ENCODE measurements around the gene POC1A. TPM values are rescaled to one million over a fixed set of nuclear protein-coding genes. Genes with fewer than 3 reads are reported as not detected.

The POC1A gene
- total and polyA plus RNA-seq, 2 of the 4 experiments (the other 2 are of a cell fraction), result 10.6 to 11.5 TPM

DNA sequence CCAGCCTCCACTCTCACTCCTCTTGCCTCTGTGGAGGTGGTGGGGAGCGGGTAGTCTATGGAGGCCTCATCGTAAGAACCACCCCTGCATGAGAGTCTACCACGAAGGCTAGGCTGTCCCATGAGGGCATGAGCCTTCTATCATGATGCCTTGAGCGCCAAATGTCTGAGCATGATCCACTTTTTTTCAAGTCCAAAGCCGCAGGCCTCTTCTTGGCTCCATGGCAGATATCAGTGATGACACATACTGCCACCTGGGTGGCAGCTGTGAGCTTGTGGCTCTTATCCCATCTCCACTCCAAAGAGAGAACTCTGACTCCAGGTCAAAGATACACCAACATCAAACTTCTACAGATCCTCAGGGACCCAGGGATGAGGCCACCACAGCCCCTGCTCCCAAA, 13.5 kb downstream of the POC1A start:
- no peak overlapping the region for H3K27ac ChIP-seq (ENCODE audit: insufficient read depth, low read length)
- H3K9ac ChIP-seq (ENCODE audit: low read depth, low read length), result no peak overlapping the region
- peaks cover 9 to 32% of the 10 kb centered on the region in 2 experiments for H3K79me1 ChIP-seq (ENCODE audit: low read depth in 1 of 2, low read length in 2 of 2)
- no peaks in the 10 kb centered on the region for H3K9me3 ChIP-seq (ENCODE audit: control insufficient read depth, insufficient read depth, low read length)
- H4K20me1 ChIP-seq (ENCODE audit: insufficient read depth, low read length), result no peaks in the 10 kb centered on the region
- no peak overlapping the region for H3K4ac ChIP-seq (ENCODE audit: low read depth, low read length)
- H3K14ac ChIP-seq (replicated peaks; ENCODE audit: low read depth, low read length), result no peak overlapping the region
- no peak overlapping the region for H3K4me2 ChIP-seq (ENCODE audit: low read depth, low read length)
- no peaks in the 10 kb centered on the region for H3K9me1 ChIP-seq (ENCODE audit: insufficient read depth, low read length)
- no peak overlapping the region for H2BK120ac ChIP-seq (ENCODE audit: low read depth, low read length)
- in situ Hi-C loops (cut with MboI; ENCODE audit: low sequenced_read_pairs) (no loop called here), intact Hi-C loops (cut with micrococcal nuclease) (loop anchor here (5.0 kb wide), 2 partner anchors 83 to 198 kb away; partner anchors contain the start of genes DUSP7, PARP3 and RRP9), dilution Hi-C loops (cut with HindIII; ENCODE audit: low sequenced_read_pairs, unreplicated experiment) (no loop called here)
- H2AK9ac ChIP-seq (replicated peaks; ENCODE audit: low read depth, low read length, poor library complexity), result no peak overlapping the region
- H2BK15ac ChIP-seq (ENCODE audit: low read depth, low read length), result no peak overlapping the region
- no peak overlapping the region for H4K8ac ChIP-seq (ENCODE audit: low read depth in 2 of 2, low read length in 2 of 2)
- whole genome bisulfite sequencing, 2 experiments (ENCODE audit: extremely low coverage in 2 of 2, insufficient read length in 1 of 2), result 92% methylated on average over 2 of the region's 5 CpGs; no CpG with 5 or more reads in 1 of the 2 experiments
- peaks cover 2% of the 10 kb centered on the region; the same call in 1 of the 2 replicates for H3K4me1 ChIP-seq (ENCODE audit: control insufficient read depth, insufficient read depth, low read length)
- no peak overlapping the region for H3K4me3 ChIP-seq (ENCODE audit: insufficient read depth, low read depth, low read length)
- H2AK5ac ChIP-seq (ENCODE audit: low read depth, low read length), result no peak overlapping the region
- TF ChIP-seq RFX5 (IDR thresholded peaks at IDR 0.05; ENCODE audit: low read depth, low read length) (no peak), MXI1 (IDR thresholded peaks at IDR 0.05; ENCODE audit: borderline replicate concordance, low read depth, low read length) (no peak), CEBPB (IDR thresholded peaks at IDR 0.05; ENCODE audit: low read depth, low read length) (no peak), CHD1 (IDR thresholded peaks at IDR 0.05; ENCODE audit: low read depth, low read length) (no peak), CTCF (conservative IDR thresholded peaks at IDR 0.05; ENCODE audit: low read depth, low read length) (no peak), MAFK (IDR thresholded peaks at IDR 0.05; ENCODE audit: low read depth, low read length) (no peak), RAD21 (IDR thresholded peaks at IDR 0.05; ENCODE audit: low read length) (no peak), FOS (IDR thresholded peaks at IDR 0.05; ENCODE audit: low read depth, low read length) (no peak), RCOR1 (IDR thresholded peaks at IDR 0.05; ENCODE audit: insufficient replicate concordance, low read length) (no peak), NFE2L2 (IDR thresholded peaks at IDR 0.05; ENCODE audit: low read depth, low read length) (no peak), USF2 (IDR thresholded peaks at IDR 0.05; ENCODE audit: low read depth, low read length) (no peak)
- H2BK5ac ChIP-seq (ENCODE audit: low read depth, low read length, poor library complexity, severe bottlenecking), result no peak overlapping the region
- no peak overlapping the region for H3K56ac ChIP-seq (ENCODE audit: extremely low read depth, insufficient read depth, low read length)
- no peaks in the 10 kb centered on the region for H3K27me3 ChIP-seq (ENCODE audit: control insufficient read depth, insufficient read depth, low read length)
- CTCF ChIA-PET, result no interaction called here
- no peak overlapping the region for H4K5ac ChIP-seq (ENCODE audit: low read depth, low read length)
- no peak overlapping the region for H2BK20ac ChIP-seq (ENCODE audit: low read depth, low read length)
- H4K91ac ChIP-seq (ENCODE audit: insufficient read depth, low read depth, low read length), result no peak overlapping the region
- H3K18ac ChIP-seq (ENCODE audit: low read depth, low read length), result no peak overlapping the region
- DNase-seq (no peak), ATAC-seq (ENCODE audit: low read depth) (no peak)
- POLR2A ChIA-PET (ENCODE audit: unreplicated experiment), result no interaction called here
- peaks cover 4% of the 10 kb centered on the region for H3K36me3 ChIP-seq (ENCODE audit: control insufficient read depth, insufficient read depth, low read length)
- no peak overlapping the region for H3K23ac ChIP-seq (ENCODE audit: low read depth, low read length)
- BruUV-seq (replicated peaks), result no TSS peak
- no peak overlapping the region for H2AFZ ChIP-seq (replicated peaks; ENCODE audit: low read length, poor library complexity)

Data from IMR-90 (cell line).